Esophagus squamous epithelium (tissue), 5 donors: Measurements from ENCODE around the gene RASGRP1. TPM values are rescaled to one million over a fixed set of nuclear protein-coding genes. Genes with fewer than 3 reads are reported as not detected.

Source experiments
- DNase-seq: peaks from one replicate; lab custom pipeline; 2025; lab: John Stamatoyannopoulos, UW
- H3K27ac ChIP-seq, 4 donors: fragments of 200-600 bp; sonication (generic); one replicate each; pipeline ENCODE4 v1.5.1; 2016 to 2019; ENCODE audit warnings: mild to moderate bottlenecking in 1 of 4
- H3K27me3 ChIP-seq, 4 donors: fragments of 200-600 bp; sonication (generic); 1 replicate in 3 of 4; 2 replicates in 1 of 4; pipeline versions ENCODE4 v1.5.1 to v1.6.0; 2017 to 2021; ENCODE audit warnings: antibody characterized with exemption in 1 of 4
- H3K36me3 ChIP-seq, 3 donors: fragments of 200-600 bp; sonication (generic); one replicate each; pipeline ENCODE4 v1.5.1; 2016 to 2019
- H3K4me1 ChIP-seq, 3 donors: fragments of 200-600 bp; sonication (generic); one replicate each; pipeline ENCODE4 v1.5.1; 2017 to 2019
- H3K4me3 ChIP-seq, 4 donors: fragments of 200-600 bp; sonication (generic); 1 replicate in 3 of 4; 2 replicates in 1 of 4; pipeline ENCODE4 v1.5.1; 2016 to 2019; ENCODE audit warnings: mild to moderate bottlenecking in 2 of 4, moderate library complexity in 1 of 4
- H3K9me3 ChIP-seq, 3 donors: fragments of 200-600 bp; sonication (generic); one replicate each; pipeline ENCODE4 v1.5.1; 2016 to 2019
- POLR2A ChIP-seq, 4 donors: fragments of 450-650 bp; IDR thresholded peaks; one replicate each; pipeline ENCODE4 v1.6.1; 2017; ENCODE audit warnings: antibody characterized with exemption in 4 of 4, mild to moderate bottlenecking in 4 of 4, moderate library complexity in 3 of 4
- whole genome bisulfite sequencing, 2 donors: methylation state at CpG; one replicate each; pipeline ENCODE4 v1.1.5; 2018; 5-methylcytosine and 5-hydroxymethylcytosine counted together
- intact Hi-C: fragments of 100-400 bp; cut with DNase I; formaldehyde crosslinking; loops from one replicate; pipeline ENCODE4 v1.15.0; 2022
- total RNA-seq, 4 donors: library from RNA; depleted of rRNA; stranded (reverse); fragments of >200 nt; gene quantifications; one replicate each; pipeline ENCODE4 v1.1.0, GENCODE V29; 2016
- TF ChIP-seq, protein P1 (sequence below), 6 experiments: fragments of 450-650 bp in 4 of 6; fragments of 200-600 bp in 2 of 6; sonication (generic) in 2 of 6; IDR thresholded peaks; one replicate each; pipeline ENCODE4 v1.5.1; 2016 to 2019; ENCODE audit warnings: antibody characterized with exemption in 6 of 6, mild to moderate bottlenecking in 4 of 6, moderate library complexity in 4 of 6
- donor health status: DM: yes; HTN: yes; CAD: no.

The RASGRP1 gene
- total RNA-seq, 4 donors from 2014 or later, result 9.2 to 16.0 (median 12.2) TPM

DNA sequence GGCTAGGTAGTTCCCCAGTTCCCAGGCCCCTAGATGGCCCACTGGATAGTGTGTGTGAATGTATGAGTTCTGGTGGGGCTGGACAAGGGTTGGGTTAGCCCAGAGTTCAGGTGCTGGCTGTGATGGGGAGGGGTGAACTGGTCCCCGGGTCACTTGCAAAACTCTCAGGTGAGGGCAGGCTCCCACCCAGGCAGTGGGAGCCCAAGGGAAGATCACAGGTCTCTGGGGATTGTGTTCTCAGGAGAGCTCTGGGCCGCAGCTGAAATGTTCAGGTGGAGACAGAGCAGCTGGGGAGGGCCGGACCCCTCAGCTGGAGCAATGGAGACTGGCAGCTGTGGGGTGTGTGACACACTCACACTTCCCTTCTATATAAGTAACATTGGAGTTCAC is 123.5 kb downstream of the RASGRP1 start:
- no peaks in the 10 kb centered on the region for H3K36me3 ChIP-seq
- no peaks in the 10 kb centered on the region for H3K9me3 ChIP-seq
- no peak for DNase-seq
- no peak overlapping the region for H3K4me3 ChIP-seq
- no peak for TF ChIP-seq POLR2A (IDR thresholded peaks at IDR 0.05)
- TF ChIP-seq, protein P1, sequence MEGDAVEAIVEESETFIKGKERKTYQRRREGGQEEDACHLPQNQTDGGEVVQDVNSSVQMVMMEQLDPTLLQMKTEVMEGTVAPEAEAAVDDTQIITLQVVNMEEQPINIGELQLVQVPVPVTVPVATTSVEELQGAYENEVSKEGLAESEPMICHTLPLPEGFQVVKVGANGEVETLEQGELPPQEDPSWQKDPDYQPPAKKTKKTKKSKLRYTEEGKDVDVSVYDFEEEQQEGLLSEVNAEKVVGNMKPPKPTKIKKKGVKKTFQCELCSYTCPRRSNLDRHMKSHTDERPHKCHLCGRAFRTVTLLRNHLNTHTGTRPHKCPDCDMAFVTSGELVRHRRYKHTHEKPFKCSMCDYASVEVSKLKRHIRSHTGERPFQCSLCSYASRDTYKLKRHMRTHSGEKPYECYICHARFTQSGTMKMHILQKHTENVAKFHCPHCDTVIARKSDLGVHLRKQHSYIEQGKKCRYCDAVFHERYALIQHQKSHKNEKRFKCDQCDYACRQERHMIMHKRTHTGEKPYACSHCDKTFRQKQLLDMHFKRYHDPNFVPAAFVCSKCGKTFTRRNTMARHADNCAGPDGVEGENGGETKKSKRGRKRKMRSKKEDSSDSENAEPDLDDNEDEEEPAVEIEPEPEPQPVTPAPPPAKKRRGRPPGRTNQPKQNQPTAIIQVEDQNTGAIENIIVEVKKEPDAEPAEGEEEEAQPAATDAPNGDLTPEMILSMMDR (IDR thresholded peaks at IDR 0.05), result no peak
- no peak overlapping the region for H3K27ac ChIP-seq
- 100% methylated on average over 1 of the region's 3 CpGs; no CpG with 5 or more reads in 1 of the 2 donors for WGBS, 2 donors
- H3K4me1 ChIP-seq, result peaks cover 0 to 7% (median 4%) of the 10 kb centered on the region in 3 donors
- H3K27me3 ChIP-seq, result peaks cover 0 to 20% (median 0%) of the 10 kb centered on the region in 4 donors
- intact Hi-C loops, result loop anchor here (10.0 kb wide), 1 partner anchor 254 kb away; no protein-coding TSS in a partner anchor

DNA sequence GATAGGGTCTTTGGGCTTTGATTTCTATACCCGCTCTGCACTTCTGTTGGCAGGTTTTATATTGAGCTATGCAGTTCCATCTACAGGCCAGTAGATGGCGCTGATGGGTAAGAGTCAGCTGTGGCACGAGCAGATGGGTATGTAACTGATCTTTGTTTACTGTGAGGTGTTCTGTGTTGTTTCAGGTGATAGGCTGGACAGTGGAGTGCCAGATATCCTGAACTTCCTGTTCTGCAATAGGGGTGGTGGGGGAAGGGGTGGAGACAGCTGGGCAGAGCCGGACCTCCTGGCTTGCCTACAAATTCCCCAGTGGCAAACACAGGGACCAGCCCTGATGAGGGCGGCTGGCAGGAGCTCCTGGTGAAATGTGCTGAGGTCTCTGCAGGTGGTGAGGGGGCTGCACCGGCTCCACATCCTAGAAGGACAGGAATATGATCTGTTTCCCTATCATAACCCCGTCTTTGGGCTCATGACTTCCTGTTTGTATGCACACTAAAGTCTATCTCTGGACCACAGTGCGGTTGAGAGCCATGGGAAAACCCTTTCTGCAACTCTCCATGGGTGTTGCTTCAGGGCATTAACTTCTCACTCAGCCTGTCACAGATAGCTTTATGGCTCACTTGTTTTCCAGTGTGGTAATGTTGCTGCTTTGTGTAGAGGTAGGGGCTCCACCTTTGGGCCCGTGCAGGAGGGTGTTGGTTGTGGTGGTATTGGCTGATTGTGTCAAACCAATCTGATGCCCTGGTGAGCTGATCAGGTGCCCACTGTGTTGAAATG is 124.1 kb downstream of the RASGRP1 start:
- H3K9me3 ChIP-seq, result no peaks in the 10 kb centered on the region
- DNase-seq, result no peak
- intact Hi-C loops, result loop anchor here (10.0 kb wide), 1 partner anchor 254 kb away; no protein-coding TSS in a partner anchor
- no peak for TF ChIP-seq POLR2A (IDR thresholded peaks at IDR 0.05)
- TF ChIP-seq, protein P1 (IDR thresholded peaks at IDR 0.05), result peak; percentile 80 to 94 (median 86)
- no peaks in the 10 kb centered on the region for H3K36me3 ChIP-seq
- H3K27ac ChIP-seq, result no peak overlapping the region
- no peak overlapping the region for H3K4me3 ChIP-seq
- H3K27me3 ChIP-seq, result peaks cover 0 to 20% (median 0%) of the 10 kb centered on the region in 4 donors
- WGBS, 2 donors, result 12 to 23% methylated on average over 5 to 8 of the region's 9 CpGs
- H3K4me1 ChIP-seq, result peaks cover 0 to 7% (median 4%) of the 10 kb centered on the region in 3 donors

Other genes starting within 250 kb of the RASGRP1 start
- 10 to 100 TPM in 1 of 4 donors, 1 to 10 TPM in 3; 5.6 to 10.9 (median 7.1) TPM for gene FAM98B, start 110.7 kb downstream of the RASGRP1 start, total RNA-seq